ENCODE data around the gene ILF3.
A peak's percentile ranks its signal among the peaks of the same experiment; 100 is the strongest.

ILF3 gene

GRCh38 chr19:10706990-10707389 is 52.8 kb downstream of the ILF3 start:
- DNase-seq: no peak

DNA sequence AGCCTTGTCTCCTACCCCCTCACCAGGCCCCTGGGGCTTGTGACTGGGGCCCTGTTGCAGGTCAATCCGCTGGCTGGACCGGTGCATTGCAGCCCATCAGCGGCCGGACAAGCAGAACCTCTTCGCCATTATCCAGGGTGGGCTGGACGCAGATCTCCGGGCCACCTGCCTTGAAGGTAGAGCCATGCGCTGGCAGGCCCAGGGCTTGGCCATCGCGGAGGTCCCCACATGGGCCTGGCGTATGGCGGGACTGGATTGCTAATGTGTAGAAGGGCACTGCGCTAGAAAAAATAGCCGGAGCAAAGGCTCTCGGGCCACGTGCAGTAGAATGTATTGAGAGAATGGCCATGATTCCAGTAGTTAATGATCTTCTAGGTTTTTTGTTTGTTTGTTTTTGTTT is 53.3 kb downstream of the ILF3 start:
- no peak for DNase-seq

- DNase-seq: no peak
Observed at GRCh38 chr19:10708291-10708690, 54.1 kb downstream of the ILF3 start.

DNA sequence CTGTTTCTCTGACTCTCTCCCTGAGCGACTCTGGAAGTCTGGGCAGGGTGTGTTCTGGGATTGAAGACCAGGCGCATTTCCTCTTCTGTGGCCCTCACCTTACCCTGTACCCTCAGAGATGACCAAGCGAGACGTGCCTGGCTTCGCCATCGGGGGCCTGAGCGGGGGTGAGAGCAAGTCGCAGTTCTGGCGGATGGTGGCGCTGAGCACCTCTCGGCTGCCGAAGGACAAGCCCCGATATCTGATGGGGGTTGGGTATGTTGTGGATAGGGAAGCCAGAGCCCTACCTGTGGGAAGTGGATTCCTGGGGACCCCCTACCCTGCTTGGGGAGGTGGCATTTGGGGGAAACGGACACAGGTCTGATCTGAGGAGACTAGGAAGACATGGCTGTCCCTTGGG is 57.9 kb downstream of the ILF3 start:
- DNase-seq: no peak

GRCh38 chr19:10712754-10713153 is 58.6 kb downstream of the ILF3 start:
- no peak for DNase-seq

DNA sequence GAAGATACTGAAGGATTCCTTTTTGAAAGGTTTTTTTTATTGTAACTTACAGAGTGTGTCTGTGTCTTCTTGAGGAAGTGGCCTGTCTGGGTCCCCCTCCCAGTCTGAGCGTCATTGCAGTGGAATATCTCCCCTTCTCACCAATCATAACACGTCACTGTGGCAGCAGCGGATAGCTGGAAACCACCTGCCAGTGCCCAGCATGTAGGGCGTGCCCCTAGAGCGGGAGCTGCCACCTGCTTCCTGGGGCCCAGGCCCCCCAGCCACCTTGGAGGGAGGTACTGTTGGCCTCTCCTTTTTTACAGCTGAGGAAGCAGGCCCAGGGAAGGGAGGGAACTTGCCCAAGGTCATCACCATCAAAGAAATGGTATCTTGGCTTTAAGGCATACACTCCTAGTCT is 59.2 kb downstream of the ILF3 start:
- no peak for DNase-seq

DNA sequence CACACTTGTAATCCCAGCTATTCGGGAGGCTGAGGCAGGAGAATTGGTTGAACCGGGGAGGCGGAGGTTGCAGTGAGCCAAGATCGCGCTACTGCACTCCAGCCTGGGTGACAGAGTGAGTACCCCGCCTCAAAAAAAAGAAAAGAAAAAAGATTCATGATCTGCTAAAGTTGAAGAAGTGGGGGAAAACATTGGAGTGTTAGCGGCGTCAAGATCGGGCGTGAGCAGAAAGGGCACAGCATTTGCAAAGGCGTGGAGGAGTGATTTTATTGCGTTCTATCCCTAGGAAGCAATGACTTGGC is 62.9 kb downstream of the ILF3 start:
- no peak for DNase-seq

GRCh38 chr19:10717356-10718204 is 63.4 kb downstream of the ILF3 start, which contains the start of gene DNM2:
DNM2 (plus strand) TSS chr19:10718079; CDS start chr19:10718243, 164 bp downstream.
- DNase-seq: peak; percentile 100

- DNase-seq: no peak
Observed at GRCh38 chr19:10718205-10719196, 64.4 kb downstream of the ILF3 start.

DNA sequence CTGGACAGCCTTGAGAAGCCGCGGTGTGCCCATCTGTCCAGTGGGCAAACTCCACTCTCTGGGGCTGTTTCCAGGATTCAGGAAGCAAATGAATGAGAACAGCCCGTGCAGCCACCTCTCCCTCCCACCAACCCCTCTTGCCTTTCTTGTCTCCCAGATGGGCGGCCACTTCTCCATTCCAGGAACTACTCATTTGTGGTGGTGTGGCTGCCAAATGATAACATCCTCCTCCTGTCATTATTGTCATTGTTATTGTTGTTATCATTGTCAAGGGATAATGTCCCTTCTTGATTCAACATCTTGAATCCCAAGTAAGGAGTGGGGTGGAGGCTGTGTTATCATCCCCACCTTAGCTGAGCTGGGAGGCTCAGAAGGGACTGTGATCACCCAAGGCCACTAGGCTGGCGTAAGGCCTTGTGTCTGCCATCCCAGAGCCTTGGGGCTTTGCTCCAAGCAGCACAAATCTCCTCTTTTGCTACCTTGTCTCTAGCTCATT is 65.4 kb downstream of the ILF3 start:
- DNase-seq: no peak

- DNase-seq: no peak
Observed at GRCh38 chr19:10720607-10721125, 66.5 kb downstream of the ILF3 start.

- DNase-seq: no peak
Observed at GRCh38 chr19:10723591-10723990, 69.4 kb downstream of the ILF3 start.

- peak; percentile 25 for DNase-seq
Observed at GRCh38 chr19:10724573-10725071, 70.5 kb downstream of the ILF3 start.

DNA sequence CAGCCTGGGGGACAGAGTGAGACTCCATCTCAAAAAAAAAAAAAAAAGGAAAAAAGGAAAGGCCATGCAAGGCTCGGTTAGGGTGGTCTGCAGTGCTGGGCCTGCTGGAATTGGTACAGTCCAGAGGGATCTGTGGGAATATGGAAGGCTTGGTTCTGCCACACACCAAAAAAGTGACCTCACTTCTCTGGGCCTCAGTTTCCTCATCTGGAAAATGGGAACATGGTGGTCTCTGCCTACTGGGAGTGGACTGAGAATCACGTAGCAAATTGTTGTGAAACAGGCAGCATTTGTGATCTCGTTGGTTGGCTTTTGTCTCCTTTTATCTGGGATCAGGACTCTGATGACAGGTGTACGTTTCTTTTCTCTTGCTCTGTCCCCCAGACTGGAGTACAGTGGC is 71.3 kb downstream of the ILF3 start:
- DNase-seq: no peak

DNA sequence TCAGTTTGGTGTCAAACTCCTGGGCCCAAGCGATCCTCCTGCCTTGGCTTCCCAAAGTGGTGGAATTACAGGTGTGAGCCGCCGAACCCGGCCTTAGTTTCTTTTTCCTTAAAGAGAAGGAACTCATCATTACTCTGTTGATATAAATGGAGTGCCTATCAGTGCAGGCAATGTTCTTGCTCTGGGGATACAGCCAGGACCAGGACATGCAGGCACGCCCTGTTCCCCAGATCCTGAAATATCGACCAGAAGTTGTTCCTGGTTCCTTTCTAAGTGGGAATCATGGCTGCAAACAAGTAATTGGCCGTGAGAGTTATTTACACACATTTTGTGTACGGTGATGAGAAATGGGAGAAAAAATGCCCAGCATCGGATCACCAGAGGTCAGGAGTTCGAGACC is 72.1 kb downstream of the ILF3 start:
- no peak for DNase-seq

DNA sequence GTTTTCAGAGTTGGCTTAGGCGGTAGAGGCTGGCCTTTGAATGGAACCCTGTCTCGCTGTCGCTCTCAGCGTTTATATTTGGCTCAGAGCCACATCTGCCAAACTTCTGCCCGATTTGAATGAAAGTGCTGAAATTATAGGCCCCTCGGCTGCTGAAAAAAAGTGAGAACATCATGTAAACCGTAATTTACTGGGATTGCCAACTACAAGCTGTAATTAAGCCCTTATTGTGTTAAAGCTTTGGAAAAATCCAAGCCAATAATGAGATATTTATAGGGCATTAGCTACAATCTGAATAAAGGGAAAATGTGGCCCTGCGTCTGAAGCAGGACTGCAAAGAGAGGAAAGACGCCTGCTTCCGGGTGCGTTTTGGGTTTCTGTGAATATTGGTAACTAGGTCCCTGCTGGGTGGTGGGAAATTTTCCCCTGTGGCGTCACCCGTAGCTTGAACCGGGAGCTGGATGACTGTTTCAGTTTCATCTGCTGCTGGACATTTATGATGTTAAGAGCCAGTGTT is 73.6 kb downstream of the ILF3 start:
- no peak for DNase-seq

GRCh38 chr19:10729411-10729810 is 75.3 kb downstream of the ILF3 start:
- no peak for DNase-seq

DNA sequence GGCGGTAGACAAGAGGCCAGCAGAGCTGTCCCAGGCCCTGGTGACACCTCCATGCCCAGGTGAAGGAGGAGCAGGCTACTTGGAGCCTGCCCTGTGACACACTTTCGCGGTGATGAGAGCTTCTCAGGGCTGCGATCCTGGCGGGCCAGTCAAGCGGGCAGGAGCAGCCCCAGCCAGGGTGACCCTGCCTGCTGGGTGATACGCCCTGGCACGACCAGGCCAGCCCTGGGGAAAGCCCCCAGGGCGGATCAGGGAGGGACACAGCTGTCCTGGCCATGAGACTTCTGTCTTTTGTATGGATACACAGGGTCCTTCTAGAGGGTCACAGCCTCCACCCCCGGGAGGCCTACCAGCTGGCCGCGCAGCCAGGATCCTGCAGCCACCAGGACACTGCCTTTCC is 76.8 kb downstream of the ILF3 start:
- no peak for DNase-seq

GRCh38 chr19:10735741-10736140 is 81.6 kb downstream of the ILF3 start:
- DNase-seq: no peak

GRCh38 chr19:10736189-10736588 is 82.0 kb downstream of the ILF3 start:
- DNase-seq: no peak

- no peak for DNase-seq
Observed at GRCh38 chr19:10736916-10737551, 82.9 kb downstream of the ILF3 start.

DNA sequence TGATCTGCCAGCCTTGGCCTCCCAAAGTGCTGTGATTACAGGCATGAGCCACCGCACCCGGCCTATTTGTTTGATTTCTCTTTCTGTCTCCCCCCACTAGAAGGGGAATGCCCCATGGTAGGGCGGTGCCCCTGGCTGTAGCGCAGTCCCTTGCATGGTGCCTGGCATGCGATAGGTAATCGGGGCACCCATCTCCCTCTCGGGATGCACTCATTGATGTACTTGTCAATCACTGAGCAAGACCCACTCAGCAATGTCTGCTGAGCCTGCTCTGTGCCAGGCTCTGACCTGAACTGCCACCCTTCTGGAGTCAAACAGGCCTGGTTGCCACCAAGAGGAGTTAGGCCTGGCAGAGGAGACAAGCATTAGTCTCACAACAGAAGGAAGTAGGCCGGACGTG is 83.6 kb downstream of the ILF3 start:
- DNase-seq: no peak

- no peak for DNase-seq
Observed at GRCh38 chr19:10740798-10741197, 86.7 kb downstream of the ILF3 start.
